Osteocyte (in vitro differentiated cells): ENCODE measurements around the gene CYFIP1. TPM values are rescaled to one million over a fixed set of nuclear protein-coding genes. Genes with fewer than 3 reads are reported as not detected.

Experiments
- DNase-seq: peaks from one replicate; pipeline ENCODE4 v3.0.0; 2021; ENCODE audit warnings: mixed read lengths; ENCODE audit not compliant: unreplicated experiment; ENCODE audit errors: extremely low spot score
- H3K27ac Mint-ChIP-seq: one replicate; pipeline ENCODE4 v1.8.0; 2021; ENCODE audit warnings: mild to moderate bottlenecking, mixed read lengths; ENCODE audit not compliant: unreplicated experiment
- H3K27me3 Mint-ChIP-seq: one replicate; pipeline ENCODE4 v1.8.0; 2021; ENCODE audit warnings: mixed read lengths; ENCODE audit not compliant: unreplicated experiment
- H3K36me3 Mint-ChIP-seq: one replicate; pipeline ENCODE4 v1.8.0; 2021; ENCODE audit warnings: mixed read lengths; ENCODE audit not compliant: unreplicated experiment
- H3K4me1 Mint-ChIP-seq: one replicate; pipeline ENCODE4 v1.8.0; 2021; ENCODE audit warnings: mixed read lengths; ENCODE audit not compliant: unreplicated experiment
- H3K4me3 Mint-ChIP-seq: one replicate; pipeline ENCODE4 v1.8.0; 2021; ENCODE audit warnings: mild to moderate bottlenecking, moderate library complexity, mixed read lengths; ENCODE audit not compliant: unreplicated experiment
- H3K9me3 Mint-ChIP-seq: one replicate; pipeline ENCODE4 v1.8.0; 2021; ENCODE audit warnings: mixed read lengths; ENCODE audit not compliant: unreplicated experiment
- total RNA-seq: library from RNA; stranded (reverse); gene quantifications from 2 replicates; pipeline ENCODE4 v1.2.1, GENCODE V29; 2021
- TF ChIP-seq, protein P1 (sequence below): fragments of 200-600 bp; sonication (generic); IDR thresholded peaks from 2 replicates; pipeline ENCODE4 v1.5.0; 2021; ENCODE audit warnings: antibody characterized with exemption, mild to moderate bottlenecking, moderate library complexity

Gene CYFIP1
- total RNA-seq, 1 donor from 2014 or later: 118 TPM

DNA sequence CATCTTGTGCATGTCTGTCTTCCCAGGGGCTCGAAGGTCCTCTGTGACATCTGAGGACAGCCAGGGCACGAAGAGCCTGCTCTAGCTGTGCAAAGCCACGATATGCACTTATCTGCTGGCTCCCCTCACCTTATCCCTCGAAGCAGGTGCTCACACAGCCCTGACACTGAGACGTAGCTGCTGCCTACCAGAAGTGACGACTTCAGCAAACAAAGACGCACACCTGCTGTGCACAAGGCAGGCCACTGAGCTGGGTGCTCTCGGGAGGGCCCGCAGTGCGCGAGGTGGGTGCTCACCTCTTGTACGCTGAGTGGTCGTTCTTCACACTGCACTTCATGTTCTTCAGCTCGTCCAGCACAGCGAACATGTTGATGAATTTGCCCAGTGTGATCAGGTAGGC, 37.3 kb downstream of the CYFIP1 start:
- no peaks in the 10 kb centered on the region for H3K27me3 Mint-ChIP-seq
- TF ChIP-seq, protein P1, sequence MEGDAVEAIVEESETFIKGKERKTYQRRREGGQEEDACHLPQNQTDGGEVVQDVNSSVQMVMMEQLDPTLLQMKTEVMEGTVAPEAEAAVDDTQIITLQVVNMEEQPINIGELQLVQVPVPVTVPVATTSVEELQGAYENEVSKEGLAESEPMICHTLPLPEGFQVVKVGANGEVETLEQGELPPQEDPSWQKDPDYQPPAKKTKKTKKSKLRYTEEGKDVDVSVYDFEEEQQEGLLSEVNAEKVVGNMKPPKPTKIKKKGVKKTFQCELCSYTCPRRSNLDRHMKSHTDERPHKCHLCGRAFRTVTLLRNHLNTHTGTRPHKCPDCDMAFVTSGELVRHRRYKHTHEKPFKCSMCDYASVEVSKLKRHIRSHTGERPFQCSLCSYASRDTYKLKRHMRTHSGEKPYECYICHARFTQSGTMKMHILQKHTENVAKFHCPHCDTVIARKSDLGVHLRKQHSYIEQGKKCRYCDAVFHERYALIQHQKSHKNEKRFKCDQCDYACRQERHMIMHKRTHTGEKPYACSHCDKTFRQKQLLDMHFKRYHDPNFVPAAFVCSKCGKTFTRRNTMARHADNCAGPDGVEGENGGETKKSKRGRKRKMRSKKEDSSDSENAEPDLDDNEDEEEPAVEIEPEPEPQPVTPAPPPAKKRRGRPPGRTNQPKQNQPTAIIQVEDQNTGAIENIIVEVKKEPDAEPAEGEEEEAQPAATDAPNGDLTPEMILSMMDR: no peak
- H3K9me3 Mint-ChIP-seq: no peaks in the 10 kb centered on the region
- peaks cover 2% of the 10 kb centered on the region for H3K4me1 Mint-ChIP-seq
- peaks cover 21% of the 10 kb centered on the region for H3K36me3 Mint-ChIP-seq
- H3K27ac Mint-ChIP-seq: no peak overlapping the region
- H3K4me3 Mint-ChIP-seq: no peak overlapping the region
- DNase-seq: no peak

DNA sequence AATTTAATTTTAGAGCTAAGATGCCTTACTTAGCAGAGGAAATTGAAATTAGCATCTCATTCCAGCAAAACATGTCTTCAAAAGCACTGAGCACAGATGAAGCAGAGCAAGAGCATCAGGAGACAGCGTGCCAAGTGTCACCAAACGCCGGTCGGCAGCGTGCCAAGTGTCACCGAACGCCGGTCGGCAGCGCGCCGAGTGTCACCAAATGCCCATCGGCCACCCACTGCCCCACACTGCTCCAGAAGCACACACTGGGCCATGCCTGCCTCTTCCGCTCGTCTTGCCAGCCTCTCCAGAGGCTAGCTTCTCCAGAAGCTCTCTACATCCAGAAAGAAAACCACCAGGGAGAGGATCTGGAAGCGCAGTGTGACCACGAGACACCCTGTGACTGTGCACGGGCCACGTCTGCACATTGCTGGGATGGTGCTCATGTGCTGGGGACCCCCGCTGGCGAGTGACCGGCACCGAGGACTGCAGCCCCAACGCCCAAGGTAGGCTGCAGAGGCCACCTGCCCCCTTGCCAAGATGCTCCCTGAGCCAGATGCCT, 37.8 kb downstream of the CYFIP1 start:
- Mint-ChIP-seq H3K27me3 (no peaks in the 10 kb centered on the region), H3K9me3 (no peaks in the 10 kb centered on the region), H3K4me1 (peaks cover 2% of the 10 kb centered on the region), H3K36me3 (peaks cover 23% of the 10 kb centered on the region), H3K4me3 (no peak overlapping the region), H3K27ac (no peak overlapping the region)
- TF ChIP-seq, protein P1: no peak
- DNase-seq: no peak

DNA sequence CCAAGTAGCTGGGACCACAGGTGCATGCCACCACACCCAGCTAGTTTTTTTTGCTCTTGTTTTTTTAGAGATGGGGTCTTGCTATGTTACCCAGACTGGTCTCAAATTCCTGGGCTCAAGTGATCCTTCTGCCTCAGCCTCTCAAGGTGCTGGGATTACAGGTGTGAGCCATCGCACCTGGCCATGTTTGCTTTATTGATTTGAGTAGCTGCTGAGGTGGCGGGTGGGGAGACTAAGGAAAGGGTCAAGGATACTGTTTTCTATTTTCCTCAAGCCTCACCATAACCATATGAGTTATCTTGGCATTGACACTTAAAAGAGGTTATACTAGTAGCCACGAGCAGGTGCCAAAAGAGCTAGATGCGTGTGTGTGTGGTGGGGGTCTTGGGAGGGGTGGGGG, 39.0 kb downstream of the CYFIP1 start:
- no peaks in the 10 kb centered on the region for H3K4me1 Mint-ChIP-seq
- H3K36me3 Mint-ChIP-seq: peaks cover 27% of the 10 kb centered on the region
- no peaks in the 10 kb centered on the region for H3K27me3 Mint-ChIP-seq
- no peaks in the 10 kb centered on the region for H3K9me3 Mint-ChIP-seq
- TF ChIP-seq, protein P1: no peak
- H3K4me3 Mint-ChIP-seq: no peak overlapping the region
- no peak overlapping the region for H3K27ac Mint-ChIP-seq
- no peak for DNase-seq

DNA sequence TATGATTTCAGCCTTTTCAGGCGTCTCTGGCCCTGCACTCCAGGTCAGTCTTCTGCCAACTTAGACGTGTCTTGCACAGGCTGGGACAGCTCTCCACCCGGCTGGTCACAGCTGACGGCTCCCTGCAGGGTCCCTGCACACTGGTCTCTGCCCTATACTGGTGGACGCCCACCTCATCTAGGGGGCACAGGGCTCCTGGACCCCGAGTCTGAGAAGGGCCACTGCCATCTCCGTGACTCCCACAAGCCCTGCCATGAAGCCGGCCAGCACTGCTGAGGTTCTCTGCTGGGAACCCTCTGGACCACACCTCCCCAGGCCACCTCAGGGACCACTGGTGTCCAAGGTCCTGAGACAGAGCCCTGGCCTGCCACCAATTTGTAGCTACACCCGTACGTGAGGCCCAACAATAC, 40.5 kb downstream of the CYFIP1 start:
- no peak for DNase-seq
- Mint-ChIP-seq H3K9me3 (no peaks in the 10 kb centered on the region), H3K27me3 (no peaks in the 10 kb centered on the region), H3K27ac (no peak overlapping the region), H3K4me1 (no peaks in the 10 kb centered on the region), H3K4me3 (no peak overlapping the region), H3K36me3 (peaks cover 37% of the 10 kb centered on the region)
- TF ChIP-seq, protein P1: no peak

DNA sequence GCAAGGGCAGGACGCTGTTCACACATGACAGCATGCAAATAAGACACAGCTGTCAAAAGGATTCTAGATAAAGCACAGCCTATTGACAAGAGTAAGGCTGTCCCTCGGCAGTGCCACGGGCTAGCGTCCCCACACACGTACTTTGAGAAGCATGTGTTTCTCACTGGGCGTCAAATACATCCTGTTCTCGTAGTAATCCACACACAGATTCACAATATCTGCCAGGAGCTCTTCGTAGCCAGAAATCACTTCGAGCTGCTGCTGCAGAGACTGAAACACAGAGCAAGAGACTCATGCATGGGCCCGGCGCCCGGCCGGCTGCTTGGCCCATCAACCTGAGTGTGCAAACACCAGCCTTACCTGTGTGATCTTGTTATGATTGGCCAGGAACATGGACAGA, 41.1 kb downstream of the CYFIP1 start:
- TF ChIP-seq, protein P1: no peak
- Mint-ChIP-seq H3K27ac (no peak overlapping the region), H3K36me3 (peaks cover 37% of the 10 kb centered on the region), H3K9me3 (no peaks in the 10 kb centered on the region), H3K4me3 (no peak overlapping the region), H3K27me3 (no peaks in the 10 kb centered on the region), H3K4me1 (no peaks in the 10 kb centered on the region)
- no peak for DNase-seq
